GM12872 (cell line): ENCODE data around the gene OSBPL7.

Source experiments
- TF ChIP-seq, protein P1 (sequence below): IDR thresholded peaks from 3 replicates; pipeline ENCODE4 v1.5.1; 2011; ENCODE audit warnings: low read depth, mild to moderate bottlenecking, low read length, moderate library complexity; ENCODE audit not compliant: insufficient read depth

Gene OSBPL7

DNA sequence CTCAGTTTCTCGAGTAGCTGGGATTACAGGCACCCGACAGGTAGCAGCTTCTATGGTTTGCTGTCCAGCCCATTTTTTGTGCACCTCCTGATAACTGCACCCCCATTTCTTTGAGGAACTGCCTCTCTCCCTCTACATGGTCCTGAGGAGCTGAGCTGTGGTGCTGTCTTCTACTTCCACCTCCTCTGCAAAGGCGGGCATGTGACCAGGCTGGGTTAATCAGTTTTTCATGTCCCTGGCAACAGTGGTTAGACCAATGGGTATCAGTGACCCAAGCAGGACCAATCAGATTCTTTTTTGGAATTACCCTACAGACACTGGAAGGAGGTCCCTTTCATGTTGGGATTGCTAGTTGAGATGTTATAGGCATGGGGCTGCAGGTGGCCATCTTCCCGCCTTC is 47.3 kb downstream of the OSBPL7 start:
- TF ChIP-seq, protein P1, sequence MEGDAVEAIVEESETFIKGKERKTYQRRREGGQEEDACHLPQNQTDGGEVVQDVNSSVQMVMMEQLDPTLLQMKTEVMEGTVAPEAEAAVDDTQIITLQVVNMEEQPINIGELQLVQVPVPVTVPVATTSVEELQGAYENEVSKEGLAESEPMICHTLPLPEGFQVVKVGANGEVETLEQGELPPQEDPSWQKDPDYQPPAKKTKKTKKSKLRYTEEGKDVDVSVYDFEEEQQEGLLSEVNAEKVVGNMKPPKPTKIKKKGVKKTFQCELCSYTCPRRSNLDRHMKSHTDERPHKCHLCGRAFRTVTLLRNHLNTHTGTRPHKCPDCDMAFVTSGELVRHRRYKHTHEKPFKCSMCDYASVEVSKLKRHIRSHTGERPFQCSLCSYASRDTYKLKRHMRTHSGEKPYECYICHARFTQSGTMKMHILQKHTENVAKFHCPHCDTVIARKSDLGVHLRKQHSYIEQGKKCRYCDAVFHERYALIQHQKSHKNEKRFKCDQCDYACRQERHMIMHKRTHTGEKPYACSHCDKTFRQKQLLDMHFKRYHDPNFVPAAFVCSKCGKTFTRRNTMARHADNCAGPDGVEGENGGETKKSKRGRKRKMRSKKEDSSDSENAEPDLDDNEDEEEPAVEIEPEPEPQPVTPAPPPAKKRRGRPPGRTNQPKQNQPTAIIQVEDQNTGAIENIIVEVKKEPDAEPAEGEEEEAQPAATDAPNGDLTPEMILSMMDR = no peak

DNA sequence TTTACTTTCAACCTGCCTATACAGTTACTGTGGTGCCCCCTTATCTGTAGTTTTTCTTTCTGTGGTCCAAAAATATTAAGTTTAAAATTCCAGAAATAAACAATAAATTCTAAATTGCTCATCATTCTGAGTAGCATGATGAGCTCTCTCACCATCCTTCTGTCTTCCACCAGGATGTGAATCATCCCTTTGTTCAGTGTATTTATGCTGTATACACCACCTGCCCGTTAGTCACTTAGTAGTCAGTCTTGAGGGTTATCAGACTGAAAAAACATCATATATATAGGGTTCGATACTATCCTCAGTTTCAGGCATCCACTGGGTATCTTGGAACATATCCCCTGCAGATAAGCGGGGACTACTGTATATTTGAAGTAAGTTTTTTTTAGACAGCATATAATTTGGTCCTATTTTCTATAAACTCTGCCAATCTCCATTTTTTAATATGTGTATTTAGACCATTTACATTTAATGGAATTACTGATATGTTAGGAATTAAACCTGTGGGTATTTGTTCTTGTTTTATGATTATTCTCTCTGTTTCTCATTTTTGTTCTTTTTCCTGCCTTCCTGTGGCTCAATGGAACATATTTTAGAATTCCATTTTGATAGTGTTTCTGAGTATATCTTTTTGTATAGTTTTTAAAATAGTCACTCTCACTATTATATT is 57.5 kb downstream of the OSBPL7 start:
- TF ChIP-seq, protein P1 = no peak

DNA sequence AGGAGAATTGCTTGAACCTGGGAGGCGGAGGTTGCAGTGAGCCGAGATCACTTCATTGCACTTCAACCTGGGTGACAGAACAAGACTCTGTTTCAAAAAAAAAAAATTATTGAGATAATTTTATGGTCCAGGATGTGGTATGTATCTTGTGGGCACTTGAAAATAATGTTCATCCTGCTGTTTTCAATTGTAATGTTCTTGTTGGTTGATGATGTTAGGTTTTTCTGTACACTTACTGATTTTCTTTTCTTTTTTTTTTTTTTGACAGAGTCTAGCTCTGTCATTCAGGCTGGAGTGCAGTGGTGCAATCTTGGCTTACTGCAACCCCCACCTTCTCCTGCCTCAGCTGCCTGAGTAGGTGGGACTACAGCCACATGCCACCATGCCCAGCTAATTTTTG is 58.9 kb downstream of the OSBPL7 start:
- TF ChIP-seq, protein P1 = no peak

DNA sequence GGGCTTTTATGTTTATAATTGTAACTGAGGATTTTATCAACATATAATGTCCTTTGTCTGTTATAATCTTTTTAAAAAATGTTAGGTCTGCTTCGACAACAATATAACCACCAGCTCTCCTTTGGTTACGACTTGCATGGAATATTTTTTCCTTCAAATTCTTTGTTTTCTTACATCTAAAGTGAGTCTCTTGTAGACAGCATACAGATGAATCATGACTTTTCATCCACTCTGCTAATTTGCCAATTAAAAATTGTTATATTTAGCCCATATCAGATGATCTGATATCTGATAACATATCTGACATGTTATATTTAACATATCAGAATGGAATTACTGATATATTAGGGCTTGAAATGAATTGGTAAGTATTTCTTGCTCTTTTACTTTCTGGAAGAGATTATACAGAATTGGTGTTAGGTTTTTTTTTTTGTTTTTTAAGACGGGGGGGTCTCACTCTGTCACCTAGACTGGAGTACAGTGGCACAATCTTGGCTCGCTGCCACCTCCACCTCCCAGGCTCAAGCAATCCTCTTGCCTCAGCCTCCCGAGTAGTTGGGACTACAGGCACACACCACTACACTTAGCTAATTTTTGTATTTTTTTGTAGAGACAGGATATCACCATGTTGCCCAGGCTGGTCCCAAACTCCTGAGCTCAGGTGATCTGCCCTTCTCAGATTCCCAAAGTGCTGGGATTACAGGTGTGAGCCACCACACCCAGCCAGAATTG is 61.0 kb downstream of the OSBPL7 start:
- TF ChIP-seq, protein P1 = no peak

DNA sequence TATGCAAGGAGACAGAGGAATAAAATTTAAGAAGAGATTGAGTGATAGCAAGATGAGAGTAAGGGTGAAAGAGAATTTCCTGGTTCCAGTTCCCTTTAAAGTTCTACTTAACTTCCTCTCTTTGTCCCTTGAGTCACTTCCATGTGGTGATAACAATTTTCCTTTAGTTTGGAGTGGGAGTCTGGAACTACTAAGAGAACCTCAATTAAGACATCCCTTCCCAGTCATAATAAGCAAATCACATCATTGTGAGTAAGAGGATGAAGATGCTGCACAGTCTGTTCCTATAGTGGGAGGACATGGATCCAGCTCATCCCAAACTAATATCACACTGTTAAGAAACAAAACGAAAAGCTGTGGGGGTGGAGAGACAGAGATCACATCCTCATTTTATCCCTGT is 64.2 kb downstream of the OSBPL7 start:
- TF ChIP-seq, protein P1 = no peak
